Upper lobe of left lung (tissue), 6 donors: ENCODE measurements around the gene ERC1. TPM values are rescaled to one million over a fixed set of nuclear protein-coding genes. Genes with fewer than 3 reads are reported as not detected.
A peak's percentile ranks its signal among the peaks of the same experiment; 100 is the strongest.

Experiments
- ATAC-seq, 2 donors: fragments of 200-7000 bp; cut with Tn5 transposase; one replicate each; pipeline ENCODE4 v1.9.1; 2022; ENCODE audit warnings: mild to moderate bottlenecking in 2 of 2, moderate library complexity in 2 of 2; ENCODE audit not compliant: low FRiP score in 2 of 2
- DNase-seq, 2 donors: peaks; one replicate each; pipeline ENCODE4 v3.0.0-alpha.2; 2019 to 2020
- H3K27ac ChIP-seq, 4 donors: fragments of 200-600 bp; sonication (generic); one replicate each; pipeline ENCODE4 v1.5.1; 2016 to 2019
- H3K27me3 ChIP-seq, 4 donors: fragments of 200-600 bp; sonication (generic); one replicate each; pipeline ENCODE4 v1.5.1; 2017 to 2019
- H3K36me3 ChIP-seq, 4 donors: fragments of 200-600 bp; sonication (generic); one replicate each; pipeline ENCODE4 v1.5.1; 2016 to 2019
- H3K4me1 ChIP-seq, 4 donors: fragments of 200-600 bp; sonication (generic); one replicate each; pipeline ENCODE4 v1.5.1; 2018 to 2019
- H3K4me3 ChIP-seq, 4 donors: fragments of 200-600 bp; sonication (generic); one replicate each; pipeline ENCODE4 v1.5.1; 2017 to 2019; ENCODE audit warnings: mild to moderate bottlenecking in 2 of 4, moderate library complexity in 1 of 4
- H3K9me3 ChIP-seq, 4 donors: fragments of 200-600 bp; sonication (generic); one replicate each; pipeline ENCODE4 v1.5.1; 2018 to 2019
- EP300 ChIP-seq, 4 donors: sonication (generic); formaldehyde crosslinking; IDR thresholded peaks; one replicate each; pipeline ENCODE4 v1.5.1; 2017; ENCODE audit warnings: antibody characterized with exemption in 4 of 4, control low read depth in 2 of 4
- POLR2A ChIP-seq, 4 donors: fragments of 450-650 bp; IDR thresholded peaks; one replicate each; pipeline ENCODE4 v1.5.1; 2016 to 2017; ENCODE audit warnings: antibody characterized with exemption in 4 of 4, mild to moderate bottlenecking in 2 of 4
- POLR2AphosphoS5 ChIP-seq, 2 donors: sonication (generic); formaldehyde crosslinking; IDR thresholded peaks; one replicate each; pipeline ENCODE4 v1.5.1; 2017; ENCODE audit warnings: antibody characterized with exemption in 2 of 2
- WGBS, 2 donors: methylation state at CpG; one replicate each; pipeline ENCODE4 v1.1.5; 2017 to 2018; 5-methylcytosine and 5-hydroxymethylcytosine counted together
- total RNA-seq, 6 donors: library from RNA; depleted of rRNA in 4 of 6; stranded (reverse); fragments of >200 nt in 4 of 6; gene quantifications; one replicate each; pipeline versions ENCODE4 v1.1.0 to v1.2.1, GENCODE V29; 2016 to 2021
- TF ChIP-seq, protein P1 (sequence below), 6 experiments: fragments of 450-650 bp in 4 of 6; fragments of 200-600 bp in 2 of 6; sonication (generic) in 2 of 6; IDR thresholded peaks; one replicate each; pipeline ENCODE4 v1.5.1; 2016 to 2019; ENCODE audit warnings: antibody characterized with exemption in 6 of 6
- donor health status: DM: no; HTN: no; CAD: no; lungs with moderate emphysema.
- donor health status: DM: no; HTN: yes; CAD: no; lungs with severe emphysema.

ERC1 gene
- total RNA-seq, 6 donors from 2014 or later, result 37.7 to 158 (median 60.1) TPM

DNA sequence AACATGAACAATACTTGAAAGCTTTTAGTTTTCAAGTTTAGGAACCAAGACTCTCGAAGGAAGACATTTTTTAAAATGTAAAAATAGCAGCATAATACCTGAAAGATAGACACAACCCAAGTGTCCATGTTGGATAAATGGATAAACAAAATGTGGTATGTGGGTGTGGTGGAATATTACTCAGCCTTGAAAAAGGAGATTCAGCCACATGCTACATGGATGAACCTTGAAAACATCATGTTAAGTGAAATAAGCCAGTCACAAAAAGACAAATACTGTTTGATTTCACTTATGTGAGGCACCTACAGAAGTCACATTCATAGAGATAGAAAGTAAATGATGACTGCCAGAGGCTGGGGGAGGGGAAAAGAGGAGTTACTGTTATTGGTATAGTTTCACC lies 374.7 kb downstream of the ERC1 start:
- Histone ChIP-seq H3K27ac (no peak overlapping the region), H3K36me3 (no peaks in the 10 kb centered on the region), H3K4me3 (no peak overlapping the region), H3K27me3 (no peaks in the 10 kb centered on the region), H3K9me3 (no peaks in the 10 kb centered on the region), H3K4me1 (peaks cover 0 to 6% (median 0%) of the 10 kb centered on the region in 4 donors)
- TF ChIP-seq POLR2AphosphoS5 (IDR thresholded peaks at IDR 0.05), result no peak
- TF ChIP-seq POLR2A (IDR thresholded peaks at IDR 0.05), result no peak
- no peak for TF ChIP-seq EP300 (IDR thresholded peaks at IDR 0.05)
- TF ChIP-seq, protein P1, sequence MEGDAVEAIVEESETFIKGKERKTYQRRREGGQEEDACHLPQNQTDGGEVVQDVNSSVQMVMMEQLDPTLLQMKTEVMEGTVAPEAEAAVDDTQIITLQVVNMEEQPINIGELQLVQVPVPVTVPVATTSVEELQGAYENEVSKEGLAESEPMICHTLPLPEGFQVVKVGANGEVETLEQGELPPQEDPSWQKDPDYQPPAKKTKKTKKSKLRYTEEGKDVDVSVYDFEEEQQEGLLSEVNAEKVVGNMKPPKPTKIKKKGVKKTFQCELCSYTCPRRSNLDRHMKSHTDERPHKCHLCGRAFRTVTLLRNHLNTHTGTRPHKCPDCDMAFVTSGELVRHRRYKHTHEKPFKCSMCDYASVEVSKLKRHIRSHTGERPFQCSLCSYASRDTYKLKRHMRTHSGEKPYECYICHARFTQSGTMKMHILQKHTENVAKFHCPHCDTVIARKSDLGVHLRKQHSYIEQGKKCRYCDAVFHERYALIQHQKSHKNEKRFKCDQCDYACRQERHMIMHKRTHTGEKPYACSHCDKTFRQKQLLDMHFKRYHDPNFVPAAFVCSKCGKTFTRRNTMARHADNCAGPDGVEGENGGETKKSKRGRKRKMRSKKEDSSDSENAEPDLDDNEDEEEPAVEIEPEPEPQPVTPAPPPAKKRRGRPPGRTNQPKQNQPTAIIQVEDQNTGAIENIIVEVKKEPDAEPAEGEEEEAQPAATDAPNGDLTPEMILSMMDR (IDR thresholded peaks at IDR 0.05), result no peak
- 94 to 97% methylated on average over 1 of the region's 1 CpG for WGBS, 2 donors
- ATAC-seq (no peak), DNase-seq (no peak)

DNA sequence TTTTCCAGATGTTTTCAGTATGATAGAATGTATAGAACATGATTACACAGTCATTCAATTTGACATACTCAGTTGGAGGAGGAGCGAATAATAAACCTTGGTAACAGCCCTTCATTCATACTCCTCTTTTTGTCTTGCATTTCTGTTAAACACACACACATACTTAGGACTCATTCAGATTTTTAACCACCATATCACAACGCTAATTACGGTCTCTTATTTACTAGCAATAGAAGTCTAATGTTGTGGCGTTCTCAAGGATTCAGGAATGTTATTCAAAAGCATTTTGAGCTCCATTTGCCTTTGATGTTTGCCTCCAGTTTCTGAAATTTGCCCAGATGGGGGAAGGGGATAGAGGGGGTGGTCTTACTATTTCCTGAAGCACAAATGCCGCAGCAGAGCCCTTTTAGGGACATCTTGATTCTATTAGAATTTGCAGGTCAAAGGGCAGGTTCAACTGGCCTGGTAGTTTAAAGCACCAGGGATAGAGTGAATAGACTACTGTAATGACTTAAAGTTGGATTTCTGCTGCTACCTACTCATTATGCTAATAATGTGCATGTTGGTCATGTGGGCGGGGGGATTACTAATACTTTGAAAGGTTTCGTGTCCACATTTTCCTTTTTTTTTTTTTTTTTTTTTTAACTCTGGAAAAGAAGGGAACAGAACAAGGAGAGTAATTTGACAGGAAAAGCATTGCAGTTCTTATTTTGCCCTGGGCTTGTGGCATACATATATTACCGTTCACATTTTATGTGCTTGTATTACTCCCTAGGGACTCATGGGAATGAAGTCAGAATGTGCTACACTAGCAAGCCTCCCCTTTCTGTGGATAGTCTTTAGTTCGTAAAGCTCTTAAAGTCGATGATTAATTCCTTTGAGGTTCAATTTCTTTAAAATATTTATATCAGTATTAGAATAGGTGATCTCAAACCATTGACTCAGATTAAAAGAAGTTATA lies 376.6 kb downstream of the ERC1 start:
- Histone ChIP-seq H3K4me3 (no peak overlapping the region), H3K4me1 (peaks cover 0 to 6% (median 0%) of the 10 kb centered on the region in 4 donors), H3K27me3 (no peaks in the 10 kb centered on the region), H3K27ac (no peak overlapping the region), H3K36me3 (peaks cover 0 to 8% (median 0%) of the 10 kb centered on the region in 4 donors), H3K9me3 (no peaks in the 10 kb centered on the region)
- WGBS, 2 donors, result 93% methylated on average over 10 of the region's 10 CpGs
- ATAC-seq, result no peak
- TF ChIP-seq POLR2A (IDR thresholded peaks at IDR 0.05) (no peak), EP300 (IDR thresholded peaks at IDR 0.05) (no peak), POLR2AphosphoS5 (IDR thresholded peaks at IDR 0.05) (no peak)
- TF ChIP-seq, protein P1 (IDR thresholded peaks at IDR 0.05), result no peak
- no peak for DNase-seq

DNA sequence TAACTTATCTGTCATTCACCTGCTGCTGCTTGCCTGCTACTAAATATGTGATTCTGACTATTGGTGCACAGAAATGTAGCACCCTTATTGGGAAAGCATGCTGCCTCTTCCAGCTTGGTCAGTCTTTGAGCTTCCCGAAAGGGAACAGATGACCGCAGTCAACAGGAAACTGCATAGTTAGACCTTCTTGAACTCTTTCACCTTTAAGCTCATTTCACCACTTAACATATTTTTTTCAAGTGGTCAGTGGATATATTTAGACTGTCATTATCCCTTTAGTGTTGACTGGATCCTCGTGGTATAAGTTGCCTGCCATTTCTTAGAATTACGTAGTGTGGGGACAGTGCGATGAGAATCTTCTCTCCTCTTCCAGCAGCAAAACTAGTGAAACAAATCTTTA lies 378.4 kb downstream of the ERC1 start:
- Histone ChIP-seq H3K27ac (no peak overlapping the region), H3K36me3 (peaks cover 0 to 13% (median 0%) of the 10 kb centered on the region in 4 donors), H3K27me3 (no peaks in the 10 kb centered on the region), H3K4me3 (no peak overlapping the region), H3K4me1 (peaks cover 0 to 6% (median 0%) of the 10 kb centered on the region in 4 donors), H3K9me3 (no peaks in the 10 kb centered on the region)
- WGBS, 2 donors, result 58 to 62% methylated on average over 5 of the region's 5 CpGs
- DNase-seq (peak in 1 of 2 donors; percentile 60), ATAC-seq (peak; percentile 53 to 83)
- TF ChIP-seq EP300 (IDR thresholded peaks at IDR 0.05), result peak in 1 of 4 donors; percentile 80
- TF ChIP-seq, protein P1 (IDR thresholded peaks at IDR 0.05), result no peak

DNA sequence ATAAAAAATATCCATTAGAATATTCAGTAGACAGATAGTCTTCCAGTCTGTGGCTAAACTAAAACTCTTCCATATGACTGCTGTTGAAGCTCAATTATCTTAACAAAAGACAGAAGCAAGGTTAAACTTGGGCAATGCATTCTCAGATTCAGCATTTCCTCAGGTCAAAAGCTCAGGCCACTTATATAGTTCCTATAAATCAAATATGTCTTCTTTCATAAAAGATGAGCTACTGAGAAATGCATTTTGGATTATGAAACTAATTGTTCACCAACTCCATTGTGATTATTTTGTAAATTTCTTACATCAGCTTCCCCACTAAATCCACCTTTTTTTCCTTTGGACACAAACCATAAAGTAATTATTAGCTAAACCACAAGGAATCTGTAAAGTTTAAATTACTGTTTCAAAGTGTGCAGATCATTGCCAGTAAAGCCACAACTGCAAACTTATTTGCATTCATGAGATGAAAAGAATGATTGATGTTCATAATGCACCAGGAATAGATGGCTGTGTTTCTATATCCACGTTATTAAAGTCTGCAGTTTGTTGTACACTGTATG lies 379.0 kb downstream of the ERC1 start:
- peaks cover 0 to 6% (median 0%) of the 10 kb centered on the region in 4 donors for H3K4me1 ChIP-seq
- ATAC-seq, result no peak
- H3K27me3 ChIP-seq, result no peaks in the 10 kb centered on the region
- H3K27ac ChIP-seq, result no peak overlapping the region
- no peak for DNase-seq
- WGBS, 2 donors, result 81 to 92% methylated on average over 1 of the region's 1 CpG
- TF ChIP-seq, protein P1 (IDR thresholded peaks at IDR 0.05), result no peak
- TF ChIP-seq POLR2A (IDR thresholded peaks at IDR 0.05), result no peak
- no peak for TF ChIP-seq EP300 (IDR thresholded peaks at IDR 0.05)
- TF ChIP-seq POLR2AphosphoS5 (IDR thresholded peaks at IDR 0.05), result no peak
- peaks cover 0 to 13% (median 0%) of the 10 kb centered on the region in 4 donors for H3K36me3 ChIP-seq
- no peaks in the 10 kb centered on the region for H3K9me3 ChIP-seq
- no peak overlapping the region for H3K4me3 ChIP-seq
